ENCODE data around the gene INO80B. TPM values are rescaled to one million over a fixed set of nuclear protein-coding genes. Genes with fewer than 3 reads are reported as not detected.

The INO80B gene
- total RNA-seq, 1 experiment from 2014 or later: 24.0 TPM

GRCh38 chr2:74496997-74497776 lies 42.3 kb downstream of the INO80B start:
- peaks cover 2% of the 10 kb centered on the region in 2 experiments; a peak in 1 of 4 replicates for H3K36me3 ChIP-seq (ENCODE audit: control insufficient read depth in 1 of 2, insufficient read depth in 2 of 2, low read length in 2 of 2)
- H3K9me3 ChIP-seq (ENCODE audit: control insufficient read depth in 1 of 2, insufficient read depth in 1 of 2, low read depth in 1 of 2, low read length in 2 of 2): no peaks in the 10 kb centered on the region
- H3K27me3 ChIP-seq (ENCODE audit: insufficient read depth, low read length): no peaks in the 10 kb centered on the region
- DNase-seq (ENCODE audit: low read depth, low spot score): no peak
- peaks cover 8 to 16% of the 10 kb centered on the region in 2 experiments; a peak in 3 of 4 replicates for H3K4me1 ChIP-seq (ENCODE audit: control insufficient read depth in 1 of 2, insufficient read depth in 2 of 2, low read length in 2 of 2)
- CTCF ChIA-PET: no interaction called here
- TF ChIP-seq SIN3A (IDR thresholded peaks at IDR 0.05; ENCODE audit: low read depth): no peak
- TF ChIP-seq CBX3 (IDR thresholded peaks at IDR 0.05; ENCODE audit: low read depth): no peak
- TF ChIP-seq RAD21 (IDR thresholded peaks at IDR 0.05; ENCODE audit: low read depth): no peak
- no peak for TF ChIP-seq ZFX (IDR thresholded peaks at IDR 0.05)
- no peak for TF ChIP-seq YY1 (IDR thresholded peaks at IDR 0.05; ENCODE audit: extremely low read depth, insufficient replicate concordance, low read depth, low read length)
- TF ChIP-seq ZBTB33 (IDR thresholded peaks at IDR 0.05; ENCODE audit: extremely low read depth, insufficient replicate concordance, low read length): no peak
- no peak for TF ChIP-seq SRF (IDR thresholded peaks at IDR 0.05; ENCODE audit: low read depth)
- no peak for TF ChIP-seq FOSL1 (IDR thresholded peaks at IDR 0.05; ENCODE audit: low read depth)
- no peak for TF ChIP-seq EZH2 (IDR thresholded peaks at IDR 0.05)
- TF ChIP-seq ATF3 (IDR thresholded peaks at IDR 0.05): no peak
- TF ChIP-seq CTCF (IDR thresholded peaks at IDR 0.05 in 2 of 3, conservative IDR thresholded peaks at IDR 0.05 in 1 of 3; ENCODE audit: borderline replicate concordance in 1 of 3, insufficient read depth in 1 of 3, low read depth in 2 of 3, low read length in 2 of 3): no peak
- no peak overlapping the region for H2AFZ ChIP-seq (ENCODE audit: low read depth, low read length, poor library complexity, severe bottlenecking)
- POLR2A ChIA-PET: no interaction called here
- RAD21 ChIA-PET (ENCODE audit: low non-redundant PET in 1 of 2, low total read pairs in 2 of 2, uncharacterized antibody in 2 of 2, unreplicated experiment in 2 of 2): no interaction called here
- no peaks in the 10 kb centered on the region for H3K9me2 ChIP-seq (ENCODE audit: insufficient read depth)
- no TSS peak for BruUV-seq (replicated peaks)
- H3K4me2 ChIP-seq (ENCODE audit: low read length): no peak overlapping the region
- H3K9ac ChIP-seq (ENCODE audit: low read length): no peak overlapping the region
- no peak overlapping the region for H3K4me3 ChIP-seq (replicated peaks in 1 of 2; ENCODE audit: low read depth in 1 of 2, low read length in 2 of 2)
- no peak for ATAC-seq
- H3K79me2 ChIP-seq (ENCODE audit: insufficient read depth, low read length): no peaks in the 10 kb centered on the region
- intact Hi-C loops (cut with micrococcal nuclease): no loop called here
- no peaks in the 10 kb centered on the region for H4K20me1 ChIP-seq (ENCODE audit: insufficient read depth)
- H3K27ac ChIP-seq (ENCODE audit: low read depth, low read length): no peak overlapping the region

Data from HCT116 (cell line).